ENCODE measurements around the gene SRRM3.

Gene SRRM3

DNA sequence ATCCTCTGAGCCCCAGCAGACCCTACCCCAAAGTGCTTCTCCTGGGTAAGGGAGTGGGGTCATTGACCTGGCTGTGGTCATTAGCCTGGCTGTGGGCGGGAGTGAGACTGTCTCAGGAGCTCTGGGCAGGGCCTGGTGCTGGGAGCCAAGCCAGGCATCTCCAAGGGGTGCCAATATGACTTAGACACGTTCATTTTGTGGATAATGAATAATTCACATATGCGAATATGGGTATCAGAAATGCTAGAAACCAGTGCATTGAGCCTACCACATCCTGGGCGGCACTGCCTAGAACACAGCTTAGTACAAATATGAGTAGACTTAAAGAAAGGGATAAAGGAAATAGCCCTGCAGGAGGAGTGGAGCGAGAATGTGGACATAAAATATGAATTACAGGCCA lies 14.4 kb upstream of the SRRM3 start:
- H3K27ac ChIP-seq, result no peak overlapping the region
- TF ChIP-seq, protein P1, sequence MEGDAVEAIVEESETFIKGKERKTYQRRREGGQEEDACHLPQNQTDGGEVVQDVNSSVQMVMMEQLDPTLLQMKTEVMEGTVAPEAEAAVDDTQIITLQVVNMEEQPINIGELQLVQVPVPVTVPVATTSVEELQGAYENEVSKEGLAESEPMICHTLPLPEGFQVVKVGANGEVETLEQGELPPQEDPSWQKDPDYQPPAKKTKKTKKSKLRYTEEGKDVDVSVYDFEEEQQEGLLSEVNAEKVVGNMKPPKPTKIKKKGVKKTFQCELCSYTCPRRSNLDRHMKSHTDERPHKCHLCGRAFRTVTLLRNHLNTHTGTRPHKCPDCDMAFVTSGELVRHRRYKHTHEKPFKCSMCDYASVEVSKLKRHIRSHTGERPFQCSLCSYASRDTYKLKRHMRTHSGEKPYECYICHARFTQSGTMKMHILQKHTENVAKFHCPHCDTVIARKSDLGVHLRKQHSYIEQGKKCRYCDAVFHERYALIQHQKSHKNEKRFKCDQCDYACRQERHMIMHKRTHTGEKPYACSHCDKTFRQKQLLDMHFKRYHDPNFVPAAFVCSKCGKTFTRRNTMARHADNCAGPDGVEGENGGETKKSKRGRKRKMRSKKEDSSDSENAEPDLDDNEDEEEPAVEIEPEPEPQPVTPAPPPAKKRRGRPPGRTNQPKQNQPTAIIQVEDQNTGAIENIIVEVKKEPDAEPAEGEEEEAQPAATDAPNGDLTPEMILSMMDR (conservative IDR thresholded peaks at IDR 0.05), result no peak

DNA sequence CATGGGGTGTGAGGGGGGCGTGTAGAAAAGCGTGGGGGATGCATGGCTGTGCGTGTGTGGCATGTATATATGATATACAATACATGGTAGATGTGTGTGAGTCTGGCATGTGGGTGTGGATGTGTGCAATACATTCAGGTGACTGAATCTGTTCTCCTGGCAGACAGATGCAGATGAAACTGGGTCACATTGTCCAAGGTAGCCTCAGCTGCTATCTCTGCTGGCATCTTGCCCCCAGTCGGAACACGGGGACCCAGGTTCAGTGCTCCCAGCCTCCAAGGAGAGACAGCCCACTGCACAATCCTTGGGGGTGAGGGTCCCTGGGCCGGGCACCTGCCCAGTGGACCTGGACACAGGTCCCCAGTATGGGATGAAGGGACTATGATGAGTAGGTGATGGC lies 12.4 kb upstream of the SRRM3 start:
- H3K27ac ChIP-seq, result no peak overlapping the region
- TF ChIP-seq, protein P1 (conservative IDR thresholded peaks at IDR 0.05), result no peak

DNA sequence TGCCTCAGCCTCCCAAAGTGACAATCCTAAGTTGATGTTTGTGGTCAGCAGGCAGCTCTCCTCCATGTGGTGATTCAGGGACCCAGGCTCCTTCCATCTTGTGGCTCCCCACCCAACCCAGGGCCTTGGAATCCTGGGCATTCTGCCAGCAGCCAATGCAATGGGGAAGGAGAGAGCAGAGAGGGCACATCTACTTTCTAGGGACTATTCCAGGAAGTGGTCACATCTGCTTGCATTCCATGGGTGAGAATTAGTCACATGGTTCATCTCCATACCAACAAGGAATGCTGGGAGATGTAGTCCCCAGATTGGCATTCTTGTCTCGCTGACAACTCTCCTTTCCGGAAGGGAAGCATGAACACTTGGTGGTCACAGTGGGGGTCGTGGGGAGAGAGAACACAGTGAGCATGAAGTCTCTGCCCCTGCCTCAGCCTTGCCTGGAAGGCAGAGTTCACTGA lies 9.9 kb upstream of the SRRM3 start:
- H3K27ac ChIP-seq, result no peak overlapping the region
- TF ChIP-seq, protein P1 (conservative IDR thresholded peaks at IDR 0.05), result no peak

DNA sequence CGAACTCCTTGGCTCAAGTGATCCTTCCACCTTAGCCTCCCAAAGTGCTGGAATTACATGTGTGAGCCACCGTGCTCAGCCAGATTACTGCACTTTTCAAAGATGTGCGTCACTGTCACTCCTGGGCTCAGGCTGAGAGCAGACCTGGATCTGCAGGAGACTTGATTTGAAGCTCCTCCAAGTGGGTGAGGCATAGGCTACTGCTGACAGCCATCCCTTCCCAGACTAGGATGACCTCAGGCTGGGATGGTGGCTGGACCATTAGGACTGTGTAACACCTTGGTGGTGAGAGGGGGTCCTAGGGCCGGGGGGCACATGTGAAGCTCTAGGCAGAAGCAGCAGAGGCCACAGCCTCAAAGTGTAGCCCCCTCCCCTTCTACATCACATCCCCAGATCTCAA lies 8.2 kb upstream of the SRRM3 start:
- TF ChIP-seq, protein P1 (conservative IDR thresholded peaks at IDR 0.05), result no peak
- no peak overlapping the region for H3K27ac ChIP-seq

DNA sequence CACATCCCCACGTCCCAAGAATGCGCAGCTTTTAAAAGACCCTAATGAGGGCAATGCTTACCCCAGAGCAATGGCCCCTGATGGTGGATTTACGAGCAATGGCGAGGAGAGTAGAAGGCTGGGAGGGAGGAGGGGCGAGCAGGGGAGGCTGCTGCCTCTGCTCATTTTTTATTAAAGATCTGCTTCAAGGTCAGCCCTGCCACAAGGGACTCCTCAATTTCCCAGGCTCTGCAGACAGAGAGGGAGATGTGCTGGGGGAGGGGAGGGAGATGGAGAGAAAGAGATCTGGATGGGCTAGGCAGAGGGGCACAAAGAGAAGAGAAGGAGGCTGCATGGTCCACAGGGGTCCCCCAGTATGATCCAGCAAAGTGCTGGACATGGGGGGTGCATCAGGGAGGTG lies 7.8 kb upstream of the SRRM3 start:
- no peak overlapping the region for H3K27ac ChIP-seq

DNA sequence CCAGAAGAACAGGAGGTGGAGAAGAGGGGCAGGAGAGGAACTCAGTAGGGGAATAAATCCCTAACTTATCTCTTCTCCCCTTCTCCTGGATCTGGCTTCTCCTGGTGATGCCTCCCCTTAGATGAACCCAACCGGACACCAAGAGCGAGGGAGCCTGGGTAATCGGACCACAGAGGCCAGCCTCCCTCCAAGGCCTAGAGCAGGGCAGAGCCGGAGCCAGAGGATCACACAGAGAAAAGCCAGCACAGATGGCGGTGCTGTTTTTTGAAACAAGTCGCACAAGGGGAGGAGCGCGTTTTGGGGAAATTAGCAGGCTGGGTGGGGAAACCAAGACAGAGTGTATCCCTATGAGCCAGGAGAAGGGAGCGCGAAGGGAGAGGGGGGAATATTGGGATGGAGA lies 4.9 kb upstream of the SRRM3 start:
- no peak overlapping the region for H3K27ac ChIP-seq
- TF ChIP-seq, protein P1 (conservative IDR thresholded peaks at IDR 0.05), result no peak

More for the DNA sequence above, 7.8 kb upstream of the SRRM3 start:
- TF ChIP-seq, protein P1 (conservative IDR thresholded peaks at IDR 0.05), result no peak

DNA sequence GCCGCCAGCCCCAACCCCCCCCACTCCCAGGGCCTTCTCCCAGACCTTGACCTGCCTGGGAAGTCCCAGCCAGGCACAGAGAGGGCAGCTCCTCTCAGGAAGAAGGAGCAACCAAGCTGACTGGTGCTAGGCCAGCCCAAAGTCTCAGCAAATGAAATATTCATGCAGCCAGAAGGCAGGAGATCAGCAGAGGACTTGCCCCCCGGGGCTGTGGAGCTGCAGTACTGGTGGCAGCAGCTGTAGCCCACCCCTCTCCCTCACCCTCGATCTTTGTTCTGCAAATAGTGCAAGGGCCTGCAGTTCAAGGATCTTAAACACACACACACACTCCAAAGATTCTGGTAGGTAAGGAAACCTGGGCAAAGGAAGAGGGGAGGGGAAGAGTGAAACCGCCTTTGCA lies 3.5 kb upstream of the SRRM3 start:
- TF ChIP-seq, protein P1 (conservative IDR thresholded peaks at IDR 0.05), result no peak
- no peak overlapping the region for H3K27ac ChIP-seq

DNA sequence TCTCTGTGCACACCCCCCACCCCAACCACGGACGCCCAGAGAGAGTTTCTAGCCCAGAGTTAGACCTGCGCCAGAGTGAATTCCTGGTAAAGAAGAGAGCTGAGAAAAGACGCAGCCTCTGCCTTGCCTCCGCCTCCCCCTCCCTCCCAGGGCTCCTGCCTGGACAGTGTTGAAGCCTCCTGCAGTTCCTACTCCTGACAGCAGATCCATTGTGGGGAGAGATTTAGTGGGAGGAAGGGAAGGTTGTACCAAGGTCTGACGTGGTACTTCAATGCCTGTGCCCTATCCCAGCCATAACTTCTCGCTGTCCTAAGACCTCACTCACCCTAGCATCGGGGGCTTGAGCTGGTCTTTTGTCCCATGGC lies 952 bp downstream of the SRRM3 start:
- TF ChIP-seq, protein P1 (conservative IDR thresholded peaks at IDR 0.05), result no peak; the same call in 1 of the 2 replicates
- H3K27ac ChIP-seq, result peak overlapping the region; percentile 89

Measured in VCaP (cell line).